DMS153 treated with DMSO at 0.1 percent for 48 hours (cell line): ENCODE measurements around the gene TAL1.

ENCODE experiments used
- DNase-seq: peaks from one replicate; lab custom pipeline; 2025; ENCODE audit not compliant: unreplicated experiment; lab: John Stamatoyannopoulos, UW

The TAL1 gene

DNA sequence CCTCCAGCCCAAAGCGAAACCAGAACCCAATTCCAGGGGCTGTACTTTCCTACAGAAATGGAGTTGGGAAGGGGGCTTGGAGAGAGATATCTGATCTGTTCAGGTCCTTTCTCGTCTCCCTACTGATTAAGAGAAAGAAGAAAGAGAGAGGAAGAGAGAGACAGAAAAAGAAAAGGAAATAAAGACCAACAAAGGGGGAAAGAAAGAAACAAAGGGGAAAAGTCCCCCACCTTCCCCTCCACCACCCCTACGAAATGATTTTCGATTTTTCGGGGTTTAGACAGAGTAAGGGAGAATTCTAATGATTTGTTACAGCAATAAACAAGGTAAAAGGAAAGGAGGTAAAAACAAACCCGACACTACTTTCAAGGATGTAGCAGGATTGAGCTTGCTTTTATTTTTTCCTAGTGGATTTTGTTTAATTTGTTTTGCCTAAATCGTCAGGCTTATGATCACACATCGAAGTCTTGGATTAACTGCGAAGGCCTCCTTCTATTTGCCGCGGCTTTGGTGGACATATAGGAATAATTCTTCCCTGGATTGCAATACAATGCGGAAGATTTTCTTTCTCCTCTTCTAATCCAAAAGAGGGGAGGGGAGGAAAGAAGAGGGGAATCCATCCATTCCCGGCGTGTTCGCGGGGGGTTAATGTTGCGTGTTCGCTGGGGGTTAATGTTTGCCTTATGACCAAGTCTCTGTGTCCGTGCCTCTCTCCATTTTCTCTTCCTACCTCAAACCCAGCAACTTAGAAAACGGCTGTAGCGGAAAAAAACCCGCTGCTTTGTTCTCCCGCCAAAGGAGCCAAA, 1.9 kb downstream of the TAL1 start:
- DNase-seq: no peak

DNA sequence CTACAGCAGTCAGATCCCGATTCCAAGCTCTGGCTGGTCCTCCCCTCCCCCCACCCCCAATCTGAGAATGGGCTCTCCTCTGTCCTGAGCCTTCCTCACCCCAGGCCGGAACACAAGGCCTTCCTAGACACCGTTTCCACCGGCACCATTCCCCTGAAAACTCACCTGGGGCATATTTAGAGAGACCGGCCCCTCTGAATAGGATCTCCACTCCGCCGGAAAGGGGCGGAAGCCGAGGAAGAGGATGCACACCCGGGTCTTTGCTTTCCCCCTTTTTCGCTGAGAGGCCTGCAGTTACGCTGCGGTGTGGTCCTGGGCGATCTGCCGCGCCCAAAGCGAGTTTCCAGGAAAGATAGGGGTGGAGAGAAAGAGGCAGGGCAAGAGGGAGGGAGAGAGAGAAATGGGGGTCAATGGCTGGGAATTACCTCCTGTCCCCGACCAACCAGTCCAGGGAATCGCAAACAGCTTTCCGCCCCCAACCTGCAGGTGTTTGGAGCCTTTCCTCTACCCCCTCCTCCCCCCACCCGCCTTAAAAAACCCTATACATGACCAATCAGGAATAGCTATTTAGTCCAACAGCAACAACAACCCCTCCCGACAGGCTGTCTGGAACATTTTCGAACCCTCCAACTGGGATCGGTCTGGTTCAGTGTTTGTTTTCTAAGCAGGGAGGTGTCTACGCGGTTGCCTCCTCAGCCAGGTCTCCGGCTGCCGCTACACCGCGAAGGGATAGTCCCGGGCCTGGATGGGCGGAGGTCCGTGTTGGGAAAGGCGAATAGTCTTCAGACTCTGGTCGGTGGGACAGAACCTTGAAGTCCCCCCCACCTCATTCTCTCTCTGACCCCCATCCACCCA, 2.8 kb downstream of the TAL1 start:
- no peak for DNase-seq

DNA sequence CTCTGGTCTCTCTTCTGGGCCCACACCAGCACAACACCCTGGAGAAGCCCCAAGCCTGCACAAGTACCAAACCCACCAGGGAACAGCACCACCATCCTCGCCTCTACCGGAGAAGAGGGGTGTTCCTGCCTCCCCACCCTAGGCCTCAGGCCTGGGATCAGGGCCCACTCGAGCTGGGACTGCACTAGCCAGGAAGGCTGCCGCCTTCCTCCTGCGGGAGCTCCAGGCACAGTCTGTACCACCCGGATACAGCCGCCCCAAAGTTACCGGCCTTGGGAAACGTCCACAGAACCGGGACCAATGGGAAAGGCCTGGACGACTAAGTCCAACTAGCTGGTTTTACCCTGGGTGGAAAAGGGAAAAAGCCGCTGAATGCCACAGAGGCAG, 3.4 kb downstream of the TAL1 start:
- no peak for DNase-seq

DNA sequence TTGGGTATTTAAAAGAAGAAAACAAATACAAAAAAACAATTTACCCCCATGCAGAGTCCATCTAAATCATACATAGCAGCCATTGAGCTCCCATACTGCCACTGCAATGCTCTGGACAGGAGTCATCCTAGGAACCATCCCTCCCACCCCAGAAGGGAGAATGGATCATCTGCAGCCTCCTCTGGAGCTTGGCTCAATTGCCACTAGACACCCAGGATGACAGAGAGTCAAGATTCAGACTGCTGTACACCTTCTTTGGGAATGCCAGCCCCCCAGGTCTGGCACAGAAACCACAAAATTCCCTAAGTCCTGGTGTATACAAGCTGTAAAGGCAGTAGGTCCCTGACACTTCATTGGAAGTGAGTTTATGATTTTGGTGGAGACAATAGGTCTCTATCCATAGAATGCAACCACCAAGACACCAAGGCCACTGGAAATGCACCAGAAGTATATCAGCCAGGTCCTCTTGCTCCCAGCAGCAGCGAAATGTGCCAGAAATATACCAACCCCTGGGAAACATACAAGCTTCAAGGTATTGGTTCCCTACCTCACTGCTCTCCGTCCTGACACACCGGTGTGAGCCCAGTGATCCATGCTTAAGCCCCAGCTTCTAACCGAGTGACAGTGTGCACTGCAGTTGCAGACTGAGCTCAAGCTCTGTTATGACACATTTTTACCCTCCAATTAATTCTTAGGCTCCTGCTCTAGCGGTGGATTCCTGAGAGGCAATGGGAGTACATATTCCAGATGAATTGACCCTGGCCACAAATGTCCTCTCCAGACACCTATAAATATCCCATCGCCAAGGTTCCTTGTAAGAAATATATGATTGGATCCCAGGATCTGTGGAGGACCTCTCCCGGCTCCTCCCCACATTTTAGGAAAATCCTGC, 4.4 kb downstream of the TAL1 start:
- no peak for DNase-seq

DNA sequence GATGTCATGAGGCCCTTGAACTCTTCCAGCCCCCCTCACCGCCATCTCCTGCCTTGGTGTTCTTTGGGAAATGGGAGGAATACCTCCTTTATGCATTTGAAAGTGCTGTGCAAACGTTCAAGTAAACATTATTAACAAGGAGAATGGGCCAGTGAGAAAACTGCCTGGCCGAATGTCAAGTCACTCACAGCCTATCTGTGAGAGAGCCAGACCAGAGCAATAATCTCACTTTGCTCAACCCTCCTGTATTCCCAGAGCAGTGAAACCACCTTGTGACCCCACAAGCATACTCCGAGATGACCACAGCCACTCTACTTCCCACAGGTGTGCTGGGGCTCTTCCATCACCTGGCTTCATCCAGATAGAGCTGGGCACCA, 5.2 kb downstream of the TAL1 start:
- DNase-seq: no peak

DNA sequence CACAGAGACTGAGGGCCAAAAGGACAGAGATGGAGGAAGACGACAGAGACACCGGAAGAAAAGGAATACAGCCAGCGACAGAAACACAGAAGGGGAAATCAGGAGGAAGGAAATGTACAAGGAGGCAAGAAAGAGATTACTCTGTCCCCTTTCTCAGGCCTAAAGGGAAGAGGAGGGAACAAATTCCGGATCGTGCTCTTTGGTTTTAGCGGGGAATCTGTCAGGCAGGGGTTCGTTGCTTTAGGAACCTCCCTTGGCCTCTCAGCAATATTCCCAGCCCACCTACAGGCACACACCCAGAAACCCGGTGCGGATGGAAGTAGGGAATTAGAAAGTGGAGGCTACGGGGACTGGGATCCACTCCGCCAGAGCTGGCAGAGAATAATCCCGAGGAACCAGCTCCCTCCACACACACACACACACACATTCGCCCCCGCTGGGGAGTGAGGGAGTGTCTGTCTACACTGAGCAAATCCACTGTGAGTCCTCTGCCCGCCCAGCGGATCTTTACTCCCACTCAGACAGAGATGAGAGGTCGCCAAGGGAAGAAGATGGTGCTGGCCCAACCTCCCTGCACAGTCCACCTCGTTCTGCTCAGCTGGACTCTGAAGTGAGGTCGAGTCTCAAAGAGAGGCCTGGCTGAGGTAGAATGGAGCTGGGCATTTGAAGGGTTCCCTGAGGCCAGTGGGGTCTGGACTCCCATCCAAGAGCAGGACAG, 5.7 kb downstream of the TAL1 start:
- DNase-seq: no peak

DNA sequence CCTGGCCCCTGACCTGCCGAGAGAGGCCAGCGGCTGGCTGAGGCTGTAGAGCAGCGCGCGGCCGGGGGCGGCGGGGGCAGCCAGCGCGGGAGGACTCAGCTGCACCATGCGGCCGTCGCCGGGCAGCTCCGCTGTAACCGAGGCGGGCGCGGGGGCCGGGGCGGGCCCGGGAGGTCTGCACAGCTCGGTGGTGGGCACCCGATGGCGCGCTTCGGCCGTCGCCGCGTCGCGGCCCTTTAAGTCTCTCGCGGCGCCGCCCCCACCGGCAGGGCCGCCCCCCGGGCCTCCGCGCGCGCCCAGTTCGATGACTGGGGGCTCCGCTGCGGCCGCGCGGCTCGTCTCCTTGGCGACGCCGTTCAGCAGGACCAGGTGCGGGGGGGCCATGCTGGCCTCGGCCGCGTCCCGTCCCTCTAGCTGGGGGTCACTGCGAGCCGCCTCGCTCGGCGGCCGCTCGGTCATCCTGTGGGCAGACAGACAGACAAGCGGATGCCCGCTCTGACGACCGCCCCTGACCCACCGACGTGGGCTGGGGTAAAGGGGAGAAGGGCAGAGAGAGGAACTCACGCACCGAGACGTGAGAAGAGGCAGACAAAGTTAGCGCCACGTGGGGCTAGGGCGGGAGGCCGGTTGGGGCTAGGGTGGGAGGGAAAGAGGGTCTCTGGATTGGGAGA, 6.5 kb downstream of the TAL1 start:
- no peak for DNase-seq

DNA sequence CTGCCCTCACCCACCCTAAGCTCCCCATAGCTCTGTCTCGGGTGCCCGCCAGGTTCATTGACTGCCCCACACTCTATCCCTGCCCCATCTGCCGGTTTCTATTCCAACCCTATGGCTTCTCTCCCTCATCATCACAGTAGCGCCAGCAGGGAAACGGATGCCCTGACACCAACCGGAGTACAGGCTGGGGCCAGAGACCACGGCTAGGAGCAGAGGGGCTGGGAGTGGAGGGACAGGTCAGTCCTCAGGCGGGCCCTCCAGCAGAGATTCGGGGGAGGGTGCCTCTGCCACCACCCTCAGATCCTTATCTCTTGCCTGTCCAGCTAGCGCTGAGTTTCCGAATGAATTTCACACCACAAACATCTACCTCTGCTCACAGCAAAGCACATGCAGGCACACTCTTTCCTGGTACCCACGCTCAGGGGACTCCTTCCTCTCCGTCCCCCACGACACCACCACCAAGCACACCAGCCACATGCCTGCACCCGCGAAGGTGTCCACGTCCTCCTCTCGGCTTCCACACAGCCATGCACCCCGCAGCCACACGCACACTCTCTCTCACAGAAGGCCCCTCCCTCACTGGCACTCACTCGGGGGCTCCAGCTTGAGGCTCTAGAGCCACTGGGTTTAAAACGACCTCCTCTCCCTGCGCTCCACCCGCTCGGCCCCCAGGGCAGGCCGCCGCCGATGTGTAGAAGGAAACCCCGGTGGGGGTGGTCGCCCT, 7.2 kb downstream of the TAL1 start:
- no peak for DNase-seq

DNA sequence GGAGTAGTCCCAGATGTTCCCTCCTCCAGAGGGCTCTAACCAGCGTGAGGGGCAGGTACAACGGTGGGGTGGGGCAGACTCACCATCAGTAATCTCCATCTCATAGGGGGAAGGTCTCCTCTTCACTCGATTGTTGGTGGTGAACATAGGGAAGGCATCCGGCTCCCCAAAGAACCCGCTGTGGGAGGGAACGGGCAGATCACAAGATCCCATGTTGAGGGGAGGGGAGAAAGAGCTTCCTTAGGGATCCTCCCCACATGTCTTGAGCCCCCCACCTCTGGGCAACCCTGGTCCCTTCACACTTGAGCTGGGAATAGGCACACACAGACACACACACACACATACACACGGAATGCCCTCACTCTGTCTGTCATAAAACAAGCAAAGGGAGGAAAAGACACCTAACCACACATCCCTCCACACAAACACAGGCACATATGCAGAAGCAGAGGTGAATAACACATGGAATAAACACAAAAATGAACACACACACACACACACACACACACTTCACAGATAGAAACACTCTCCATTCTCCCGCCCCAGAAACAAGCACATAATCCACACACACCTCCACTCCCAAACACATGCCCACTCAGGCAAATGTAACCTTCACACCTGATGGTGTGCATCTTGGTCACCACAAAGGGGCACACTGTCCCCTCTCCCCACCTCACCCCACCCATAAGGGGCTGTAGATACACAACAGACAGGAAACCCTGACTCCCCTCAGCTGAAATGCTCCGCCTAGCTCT, 7.9 kb downstream of the TAL1 start:
- DNase-seq: no peak

DNA sequence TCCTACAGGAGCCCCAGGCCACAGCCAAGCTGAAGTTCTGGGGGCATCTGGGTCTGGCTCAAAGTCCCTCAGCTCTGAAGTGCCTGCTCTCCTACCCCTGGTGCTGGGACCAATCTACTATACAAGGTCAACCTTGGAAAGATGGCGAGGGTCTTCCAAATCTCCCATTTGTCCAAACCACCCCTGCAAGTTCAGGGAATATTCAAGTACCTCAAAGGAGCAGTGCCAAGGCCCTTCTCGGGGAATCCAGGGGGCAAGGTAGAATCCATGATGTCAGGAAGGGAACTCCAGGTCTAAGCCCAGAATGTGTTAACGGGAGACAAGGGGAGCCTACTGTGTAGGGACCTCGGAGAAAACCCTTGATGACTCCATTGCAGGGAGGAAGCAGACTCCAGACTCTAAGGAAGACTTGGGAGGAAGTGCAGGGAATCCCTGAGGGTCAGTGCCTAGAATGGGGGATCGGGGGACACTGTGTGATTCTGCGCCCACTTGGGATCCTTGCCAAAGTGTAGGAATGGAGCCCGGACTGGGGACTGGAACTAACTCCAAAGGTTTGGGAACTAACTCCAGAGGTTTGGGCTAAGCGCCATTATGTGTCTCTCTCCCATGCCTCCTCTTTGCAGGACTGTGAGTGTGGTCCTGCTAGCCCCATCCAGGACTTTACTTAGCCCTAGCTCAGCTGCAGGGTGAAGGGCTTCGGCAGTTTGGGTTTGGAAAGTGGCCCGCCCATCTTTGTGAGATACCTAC, 8.7 kb downstream of the TAL1 start:
- no peak for DNase-seq

DNA sequence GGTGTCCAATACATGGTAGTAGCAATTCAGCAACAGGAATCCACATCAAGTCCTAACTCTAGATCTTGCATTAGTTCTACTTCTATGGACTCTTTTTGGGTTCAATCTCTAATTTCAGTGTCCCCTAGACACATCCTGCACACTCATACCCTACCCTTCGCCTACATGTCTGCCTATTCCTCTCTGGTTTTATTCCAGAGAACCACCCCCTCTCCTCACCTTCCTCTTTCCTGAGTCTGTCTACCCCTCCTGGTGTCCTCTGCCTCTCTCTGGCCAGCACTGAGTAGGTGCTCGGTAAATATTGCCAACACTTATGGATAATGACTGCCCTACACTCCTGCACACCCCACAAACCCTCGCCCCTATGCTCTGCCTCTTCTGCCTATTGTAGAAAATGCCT, 9.5 kb downstream of the TAL1 start:
- no peak for DNase-seq

DNA sequence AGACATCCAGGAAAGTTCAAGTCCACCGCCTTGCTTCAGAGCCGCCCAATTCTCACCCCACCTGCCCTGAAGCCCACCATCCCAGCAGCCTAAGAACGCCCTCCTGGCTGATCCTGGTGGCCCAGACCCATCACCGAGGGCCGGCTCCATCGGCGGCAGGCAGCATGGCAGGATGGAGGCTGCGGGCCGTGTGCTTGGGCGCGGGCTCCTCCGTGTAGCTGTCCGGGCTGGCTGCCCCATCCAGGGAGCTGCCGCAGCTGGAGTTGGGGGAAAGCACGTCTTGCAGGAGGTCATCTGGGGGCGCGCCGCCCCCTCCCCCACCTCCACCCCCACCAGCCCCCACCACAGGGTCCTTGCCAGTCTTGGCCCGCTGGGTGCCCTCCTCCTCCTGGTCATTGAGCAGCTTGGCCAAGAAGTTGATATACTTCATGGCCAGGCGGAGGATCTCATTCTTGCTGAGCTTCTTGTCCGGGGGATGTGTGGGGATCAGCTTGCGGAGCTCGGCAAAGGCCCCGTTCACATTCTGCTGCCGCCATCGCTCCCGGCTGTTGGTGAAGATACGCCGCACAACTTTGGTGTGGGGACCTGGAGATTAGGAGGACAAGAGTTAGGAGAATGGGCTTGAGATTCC, 12.3 kb downstream of the TAL1 start:
- no peak for DNase-seq

DNA sequence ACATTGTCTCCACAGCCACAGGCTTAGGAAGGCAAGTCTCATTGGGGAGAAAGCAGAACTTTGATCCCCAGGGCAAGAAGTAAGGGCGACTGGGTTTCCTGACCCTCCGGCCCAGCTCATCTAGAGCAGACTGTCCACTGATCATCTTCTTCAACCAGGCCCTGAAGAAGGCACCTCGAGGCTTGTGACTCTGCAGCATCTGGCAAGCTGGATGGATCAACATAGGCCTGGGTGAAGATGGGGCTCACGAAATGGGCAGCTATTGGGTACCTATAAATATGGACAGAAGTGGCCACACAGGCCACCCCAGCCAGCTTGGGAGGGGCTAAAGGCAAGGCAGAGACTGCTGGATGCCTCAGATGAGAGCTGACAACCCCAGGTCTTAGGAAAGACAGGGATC, 13.0 kb downstream of the TAL1 start:
- no peak for DNase-seq

DNA sequence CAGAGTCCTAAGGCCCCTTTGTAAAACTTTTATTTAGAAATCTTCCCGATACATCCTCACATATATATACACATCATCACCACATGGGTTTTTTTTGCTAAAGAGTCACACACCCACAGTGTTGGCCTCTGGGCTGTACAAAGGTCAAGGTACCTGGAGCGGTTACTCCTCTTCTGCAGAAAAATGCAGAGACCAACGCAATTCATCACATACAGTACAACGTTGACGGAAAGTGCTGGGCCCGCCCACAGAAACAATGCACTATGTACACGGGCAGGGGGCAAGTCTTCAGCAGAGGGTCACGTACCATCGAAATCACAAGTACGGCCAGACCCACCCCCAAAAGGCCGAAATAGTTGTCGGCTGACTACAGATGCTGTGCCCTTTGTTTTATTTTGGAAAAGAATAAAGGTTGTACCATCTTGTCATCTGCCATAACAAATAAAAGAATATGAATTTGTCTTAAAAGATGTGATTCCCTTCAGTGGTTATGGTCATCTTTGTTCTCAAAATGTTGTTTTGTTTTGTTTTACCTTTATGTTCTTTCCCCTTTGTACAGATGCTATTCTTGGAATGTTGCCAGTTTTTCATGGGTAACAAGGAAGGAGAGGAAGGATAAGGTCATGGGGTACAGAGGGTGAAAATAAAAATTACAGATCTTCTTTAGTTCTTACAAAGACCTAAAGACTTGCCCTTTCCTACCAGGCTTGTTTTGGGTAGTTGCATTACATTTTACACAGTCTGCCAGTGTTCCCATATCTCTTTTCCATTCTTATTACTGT, 15.6 kb downstream of the TAL1 start:
- no peak for DNase-seq

DNA sequence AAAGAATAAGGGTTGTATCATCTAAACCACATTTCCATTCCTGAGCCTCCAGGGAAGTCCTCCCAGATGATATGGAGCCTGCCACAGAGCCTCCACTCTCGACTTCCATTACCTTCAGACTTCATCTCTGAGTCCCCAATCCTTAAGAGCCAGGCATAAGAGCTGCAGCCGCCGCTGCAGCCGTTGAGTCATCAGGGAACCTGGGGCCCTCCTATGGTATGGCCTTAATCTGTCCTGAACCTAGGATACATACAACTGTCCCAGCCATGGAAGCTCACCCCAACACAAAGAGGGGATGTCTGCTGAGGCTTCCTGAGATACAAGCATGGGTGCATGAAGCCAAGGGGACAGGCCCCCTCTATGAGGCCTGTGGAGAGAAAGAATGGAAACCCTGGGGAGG, 16.3 kb downstream of the TAL1 start:
- no peak for DNase-seq

DNA sequence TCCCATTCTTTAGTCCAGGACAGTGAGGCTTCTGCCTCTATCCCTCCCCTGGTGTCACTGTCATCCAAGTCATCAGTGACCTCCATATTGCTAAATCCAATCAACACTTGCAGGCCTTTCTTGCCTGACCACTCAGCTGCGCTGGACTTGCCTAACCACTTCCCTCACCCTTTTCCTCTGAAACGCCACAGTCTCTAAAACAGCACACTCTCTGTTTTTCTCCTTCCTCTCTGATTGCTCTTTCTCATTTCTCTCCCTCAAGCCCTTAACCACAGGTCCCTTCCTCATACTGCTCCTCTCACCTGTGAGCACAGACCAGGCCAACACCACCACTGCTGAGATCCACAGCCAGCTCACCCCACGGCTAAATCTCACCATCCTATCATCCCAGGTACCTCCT, 17.5 kb downstream of the TAL1 start:
- DNase-seq: no peak
